Stimulated activated CD8-positive, alpha-beta memory T cell treated with anti-CD3 and anti-CD28 coated beads, Interleukin-12 subunit alpha, Interleukin-12 subunit beta, amount 100 ng/mL, for 1 hour (primary cell): Measurements from ENCODE around the gene TEAD1.

Source experiments
- DNase-seq: peaks from one replicate; pipeline ENCODE4 v3.0.0-alpha.2; 2020; ENCODE audit warnings: low read depth

TEAD1 gene

GRCh38 chr11:12666915-12667314 lies 7.3 kb upstream of the TEAD1 start:
- no peak for DNase-seq

GRCh38 chr11:12667646-12668045 lies 6.6 kb upstream of the TEAD1 start:
- DNase-seq: no peak

- no peak for DNase-seq
Measured at GRCh38 chr11:12668166-12668565, 6.1 kb upstream of the TEAD1 start.

GRCh38 chr11:12669930-12670329 lies 4.3 kb upstream of the TEAD1 start:
- no peak for DNase-seq

- no peak for DNase-seq
Measured at GRCh38 chr11:12671370-12671769, 2.9 kb upstream of the TEAD1 start.

GRCh38 chr11:12673601-12673923 lies 659 bp upstream of the TEAD1 start:
- no peak for DNase-seq

- no peak for DNase-seq
Measured at GRCh38 chr11:12674571-12674935, 332 bp downstream of the TEAD1 start.

- no peak for DNase-seq
Measured at GRCh38 chr11:12674936-12675696, 895 bp downstream of the TEAD1 start.

GRCh38 chr11:12675951-12676711 lies 1.9 kb downstream of the TEAD1 start:
- DNase-seq: no peak

GRCh38 chr11:12677131-12677530 lies 2.9 kb downstream of the TEAD1 start:
- DNase-seq: no peak

- no peak for DNase-seq
Measured at GRCh38 chr11:12678092-12678491, 3.9 kb downstream of the TEAD1 start.

GRCh38 chr11:12678991-12679390 lies 4.8 kb downstream of the TEAD1 start:
- no peak for DNase-seq

- DNase-seq: no peak
Measured at GRCh38 chr11:12679471-12679870, 5.2 kb downstream of the TEAD1 start.

- no peak for DNase-seq
Measured at GRCh38 chr11:12680246-12680939, 6.2 kb downstream of the TEAD1 start.

GRCh38 chr11:12680940-12681258 lies 6.7 kb downstream of the TEAD1 start:
- DNase-seq: no peak

GRCh38 chr11:12681466-12681865 lies 7.2 kb downstream of the TEAD1 start:
- no peak for DNase-seq

GRCh38 chr11:12682288-12682687 lies 8.1 kb downstream of the TEAD1 start:
- DNase-seq: no peak

- no peak for DNase-seq
Measured at GRCh38 chr11:12682737-12683500, 8.7 kb downstream of the TEAD1 start.

GRCh38 chr11:12683874-12684273 lies 9.7 kb downstream of the TEAD1 start:
- DNase-seq: no peak

GRCh38 chr11:12684315-12684714 lies 10.1 kb downstream of the TEAD1 start:
- DNase-seq: no peak

- DNase-seq: no peak
Measured at GRCh38 chr11:12684816-12685215, 10.6 kb downstream of the TEAD1 start.

GRCh38 chr11:12685229-12685628 lies 11.0 kb downstream of the TEAD1 start:
- DNase-seq: no peak
